Neural cell (in vitro differentiated cells): ENCODE data around the gene SENP3. TPM values are rescaled to one million over a fixed set of nuclear protein-coding genes. Genes with fewer than 3 reads are reported as not detected.
A peak's percentile ranks its signal among the peaks of the same experiment; 100 is the strongest.

Experiments used
- H2AFZ ChIP-seq: fragments of 200-600, 300-800 bp; sonication (generic), shearing (Covaris generic); 2 replicates; pipeline ENCODE4 v1.6.0; 2014; ENCODE audit warnings: low read depth, mild to moderate bottlenecking, antibody characterized with exemption, low read length, moderate library complexity
- H3F3A ChIP-seq: fragments of 200-600 bp; shearing (Covaris generic); 2 replicates; pipeline ENCODE4 v1.6.1; 2016; ENCODE audit warnings: mild to moderate bottlenecking, moderate library complexity, mixed read lengths, antibody characterized with exemption, low read length; ENCODE audit not compliant: insufficient read depth, poor library complexity, severe bottlenecking
- H3K27ac ChIP-seq: fragments of 200-600, 300-800 bp; sonication (generic), shearing (Covaris generic); 2 replicates; pipeline ENCODE4 v1.5.1; 2014; ENCODE audit warnings: mild to moderate bottlenecking, low read length, moderate library complexity
- H3K27me3 ChIP-seq: fragments of 300-800, 200-600 bp; sonication (generic), shearing (Covaris generic); 2 replicates; pipeline ENCODE4 v1.6.0; 2014; ENCODE audit warnings: mild to moderate bottlenecking, low read depth, low read length, moderate library complexity; ENCODE audit not compliant: insufficient read depth
- H3K36me3 ChIP-seq: fragments of 300-800, 200-600 bp; sonication (generic), shearing (Covaris generic); 2 replicates; pipeline ENCODE4 v1.5.1; 2014; ENCODE audit warnings: mild to moderate bottlenecking, antibody characterized with exemption, low read length, moderate library complexity; ENCODE audit not compliant: insufficient read depth
- H3K4me2 ChIP-seq: fragments of 300-800, 200-600 bp; sonication (generic), shearing (Covaris generic); 2 replicates; pipeline ENCODE4 v1.6.0; 2014; ENCODE audit warnings: mild to moderate bottlenecking, low read length
- H3K4me3 ChIP-seq: fragments of 300-800, 200-600 bp; sonication (generic), shearing (Covaris generic); 2 replicates; pipeline ENCODE4 v1.5.1; 2014; ENCODE audit warnings: mild to moderate bottlenecking, low read length, moderate library complexity
- H3K79me2 ChIP-seq: fragments of 200-600 bp; shearing (Covaris generic); replicated peaks from 2 replicates; pipeline ENCODE4 v1.6.0; 2014; ENCODE audit warnings: mild to moderate bottlenecking, low read length, moderate library complexity; ENCODE audit not compliant: insufficient read depth
- H3K9ac ChIP-seq: fragments of 300-800, 200-600 bp; sonication (generic), shearing (Covaris generic); 2 replicates; pipeline ENCODE4 v1.6.1; 2016; ENCODE audit warnings: mild to moderate bottlenecking, low read length, mixed read lengths
- H3K9me2 ChIP-seq: fragments of 200-600 bp; shearing (Covaris generic); 2 replicates; pipeline ENCODE4 v1.6.1; 2016; ENCODE audit warnings: mild to moderate bottlenecking, low read length, mixed read lengths; ENCODE audit not compliant: insufficient read depth
- H3K9me3 ChIP-seq: fragments of 200-600, 300-800 bp; sonication (generic), shearing (Covaris generic); 2 replicates; pipeline ENCODE4 v1.6.1; 2016; ENCODE audit warnings: mild to moderate bottlenecking, mixed run types, low read length, moderate library complexity, mixed read lengths
- H4K20me1 ChIP-seq: fragments of 200-600 bp; shearing (Covaris generic); 2 replicates; pipeline ENCODE4 v1.6.1; 2016; ENCODE audit warnings: mild to moderate bottlenecking, mixed run types; ENCODE audit not compliant: insufficient read depth
- EP300 ChIP-seq: fragments of 450-650 bp; conservative IDR thresholded peaks from 2 replicates; pipeline ENCODE4 v1.6.1; 2014; ENCODE audit warnings: antibody characterized with exemption, mild to moderate bottlenecking, moderate library complexity; ENCODE audit not compliant: poor library complexity, severe bottlenecking
- EZH2 ChIP-seq: fragments of 200-600, 300-800 bp; shearing (Covaris generic), sonication (generic); IDR thresholded peaks from 2 replicates; pipeline ENCODE4 v1.6.1; 2014; ENCODE audit warnings: antibody characterized with exemption, low read length, borderline replicate concordance, mild to moderate bottlenecking; ENCODE audit not compliant: insufficient read depth, poor library complexity, severe bottlenecking
- MXI1 ChIP-seq: fragments of 450-650 bp; conservative IDR thresholded peaks from 2 replicates; pipeline ENCODE4 v1.6.1; 2014; ENCODE audit warnings: antibody characterized with exemption, mild to moderate bottlenecking; ENCODE audit not compliant: poor library complexity, severe bottlenecking
- POLR2AphosphoS5 ChIP-seq: IDR thresholded peaks from 2 replicates; pipeline ENCODE4 v1.6.1; 2012
- RAD21 ChIP-seq: fragments of 450-650 bp; conservative IDR thresholded peaks from 2 replicates; pipeline ENCODE4 v1.6.1; 2014; ENCODE audit warnings: antibody characterized with exemption, mild to moderate bottlenecking, moderate library complexity
- SMC3 ChIP-seq: fragments of 450-650 bp; conservative IDR thresholded peaks from 2 replicates; pipeline ENCODE4 v1.6.1; 2014; ENCODE audit warnings: antibody characterized with exemption, mild to moderate bottlenecking, moderate library complexity; ENCODE audit not compliant: poor library complexity
- TAF1 ChIP-seq: IDR thresholded peaks from 2 replicates; pipeline ENCODE4 v1.6.1; 2012; ENCODE audit warnings: low read depth
- polyA plus RNA-seq: library from polyadenylated mRNA; depleted of rRNA; stranded (reverse); fragments of >200 nt; gene quantifications from 2 replicates; pipeline ENCODE4 v1.2.3, GENCODE V29; 2014
- TF ChIP-seq, protein P1 (sequence below): fragments of 450-650 bp; IDR thresholded peaks from 2 replicates; pipeline ENCODE4 v1.5.1; 2014; ENCODE audit warnings: antibody characterized with exemption, mild to moderate bottlenecking, moderate library complexity; ENCODE audit not compliant: poor library complexity, severe bottlenecking
- TF ChIP-seq, protein P2 (sequence below): IDR thresholded peaks from 2 replicates; pipeline ENCODE4 v1.6.1; 2012; ENCODE audit warnings: borderline replicate concordance

The SENP3 gene
- polyA plus RNA-seq, 1 donor from 2014 or later = 151 TPM

- H3K79me2 ChIP-seq = peaks cover 35% of the 10 kb centered on the region
- peaks cover 30% of the 10 kb centered on the region for H4K20me1 ChIP-seq
- no peaks in the 10 kb centered on the region for H3K9me2 ChIP-seq
- no peak overlapping the region for H3K9ac ChIP-seq
- H2AFZ ChIP-seq = no peak overlapping the region
- no peaks in the 10 kb centered on the region for H3K27me3 ChIP-seq
- H3K4me2 ChIP-seq = no peak overlapping the region
- no peak overlapping the region for H3K4me3 ChIP-seq
- no peak overlapping the region for H3K27ac ChIP-seq
- no peaks in the 10 kb centered on the region for H3K9me3 ChIP-seq
- TF ChIP-seq TAF1 (no peak), EZH2 (no peak), MXI1 (no peak), SMC3 (no peak), POLR2AphosphoS5 (no peak), EP300 (no peak), RAD21 (no peak)
- TF ChIP-seq, protein P1, sequence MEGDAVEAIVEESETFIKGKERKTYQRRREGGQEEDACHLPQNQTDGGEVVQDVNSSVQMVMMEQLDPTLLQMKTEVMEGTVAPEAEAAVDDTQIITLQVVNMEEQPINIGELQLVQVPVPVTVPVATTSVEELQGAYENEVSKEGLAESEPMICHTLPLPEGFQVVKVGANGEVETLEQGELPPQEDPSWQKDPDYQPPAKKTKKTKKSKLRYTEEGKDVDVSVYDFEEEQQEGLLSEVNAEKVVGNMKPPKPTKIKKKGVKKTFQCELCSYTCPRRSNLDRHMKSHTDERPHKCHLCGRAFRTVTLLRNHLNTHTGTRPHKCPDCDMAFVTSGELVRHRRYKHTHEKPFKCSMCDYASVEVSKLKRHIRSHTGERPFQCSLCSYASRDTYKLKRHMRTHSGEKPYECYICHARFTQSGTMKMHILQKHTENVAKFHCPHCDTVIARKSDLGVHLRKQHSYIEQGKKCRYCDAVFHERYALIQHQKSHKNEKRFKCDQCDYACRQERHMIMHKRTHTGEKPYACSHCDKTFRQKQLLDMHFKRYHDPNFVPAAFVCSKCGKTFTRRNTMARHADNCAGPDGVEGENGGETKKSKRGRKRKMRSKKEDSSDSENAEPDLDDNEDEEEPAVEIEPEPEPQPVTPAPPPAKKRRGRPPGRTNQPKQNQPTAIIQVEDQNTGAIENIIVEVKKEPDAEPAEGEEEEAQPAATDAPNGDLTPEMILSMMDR = no peak
- TF ChIP-seq, protein P2, sequence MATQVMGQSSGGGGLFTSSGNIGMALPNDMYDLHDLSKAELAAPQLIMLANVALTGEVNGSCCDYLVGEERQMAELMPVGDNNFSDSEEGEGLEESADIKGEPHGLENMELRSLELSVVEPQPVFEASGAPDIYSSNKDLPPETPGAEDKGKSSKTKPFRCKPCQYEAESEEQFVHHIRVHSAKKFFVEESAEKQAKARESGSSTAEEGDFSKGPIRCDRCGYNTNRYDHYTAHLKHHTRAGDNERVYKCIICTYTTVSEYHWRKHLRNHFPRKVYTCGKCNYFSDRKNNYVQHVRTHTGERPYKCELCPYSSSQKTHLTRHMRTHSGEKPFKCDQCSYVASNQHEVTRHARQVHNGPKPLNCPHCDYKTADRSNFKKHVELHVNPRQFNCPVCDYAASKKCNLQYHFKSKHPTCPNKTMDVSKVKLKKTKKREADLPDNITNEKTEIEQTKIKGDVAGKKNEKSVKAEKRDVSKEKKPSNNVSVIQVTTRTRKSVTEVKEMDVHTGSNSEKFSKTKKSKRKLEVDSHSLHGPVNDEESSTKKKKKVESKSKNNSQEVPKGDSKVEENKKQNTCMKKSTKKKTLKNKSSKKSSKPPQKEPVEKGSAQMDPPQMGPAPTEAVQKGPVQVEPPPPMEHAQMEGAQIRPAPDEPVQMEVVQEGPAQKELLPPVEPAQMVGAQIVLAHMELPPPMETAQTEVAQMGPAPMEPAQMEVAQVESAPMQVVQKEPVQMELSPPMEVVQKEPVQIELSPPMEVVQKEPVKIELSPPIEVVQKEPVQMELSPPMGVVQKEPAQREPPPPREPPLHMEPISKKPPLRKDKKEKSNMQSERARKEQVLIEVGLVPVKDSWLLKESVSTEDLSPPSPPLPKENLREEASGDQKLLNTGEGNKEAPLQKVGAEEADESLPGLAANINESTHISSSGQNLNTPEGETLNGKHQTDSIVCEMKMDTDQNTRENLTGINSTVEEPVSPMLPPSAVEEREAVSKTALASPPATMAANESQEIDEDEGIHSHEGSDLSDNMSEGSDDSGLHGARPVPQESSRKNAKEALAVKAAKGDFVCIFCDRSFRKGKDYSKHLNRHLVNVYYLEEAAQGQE = no peak
- H3K36me3 ChIP-seq = peaks cover 6% of the 10 kb centered on the region
- H3F3A ChIP-seq = no peaks in the 10 kb centered on the region
These were observed 15.8 kb downstream of the SENP3 start for GRCh38 chr17:7577327-7578199.

DNA sequence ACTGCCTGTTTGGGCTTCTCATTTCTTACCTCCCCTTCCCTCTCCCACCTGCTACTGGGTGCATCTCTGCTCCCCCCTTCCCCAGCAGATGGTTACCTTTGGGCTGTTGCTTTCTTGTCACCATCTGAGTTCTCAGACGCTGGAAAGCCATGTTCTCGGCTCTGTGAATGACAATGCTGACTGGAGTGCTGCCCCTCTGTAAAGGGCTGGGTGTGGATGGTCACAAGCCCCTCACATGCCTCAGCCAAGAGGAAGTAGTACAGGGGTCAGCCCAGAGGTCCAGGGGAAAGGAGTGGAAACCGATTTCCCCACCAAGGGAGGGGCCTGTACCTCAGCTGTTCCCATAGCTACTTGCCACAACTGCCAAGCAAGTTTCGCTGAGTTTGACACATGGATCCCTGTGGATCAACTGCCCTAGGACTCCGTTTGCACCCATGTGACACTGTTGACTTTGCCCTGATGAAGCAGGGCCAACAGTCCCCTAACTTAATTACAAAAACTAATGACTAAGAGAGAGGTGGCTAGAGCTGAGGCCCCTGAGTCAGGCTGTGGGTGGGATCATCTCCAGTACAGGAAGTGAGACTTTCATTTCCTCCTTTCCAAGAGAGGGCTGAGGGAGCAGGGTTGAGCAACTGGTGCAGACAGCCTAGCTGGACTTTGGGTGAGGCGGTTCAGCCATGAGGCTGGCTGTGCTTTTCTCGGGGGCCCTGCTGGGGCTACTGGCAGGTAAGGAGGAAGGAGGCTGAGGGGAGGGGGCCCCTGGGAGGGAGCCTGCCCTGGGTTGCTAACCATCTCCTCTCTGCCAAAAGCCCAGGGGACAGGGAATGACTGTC lies 17.5 kb downstream of the SENP3 start, which contains the start of gene CD68:
CD68 (plus strand) TSS at position 638 of the 833 bp plus-strand sequence; CDS start at position 678, 40 bp downstream.
- H3K36me3 ChIP-seq = peaks cover 6% of the 10 kb centered on the region
- no peaks in the 10 kb centered on the region for H3F3A ChIP-seq
- H4K20me1 ChIP-seq = peaks cover 25% of the 10 kb centered on the region
- H3K9me2 ChIP-seq = no peaks in the 10 kb centered on the region
- H3K9ac ChIP-seq = no peak within 1 kb of the TSS
- peaks cover 20% of the 10 kb centered on the region for H3K79me2 ChIP-seq
- H3K27ac ChIP-seq = no peak within 1 kb of the TSS
- H3K27me3 ChIP-seq = no peaks in the 10 kb centered on the region
- no peak within 1 kb of the TSS for H2AFZ ChIP-seq
- H3K4me2 ChIP-seq = no peak within 1 kb of the TSS
- TF ChIP-seq MXI1 (no peak), EP300 (no peak), EZH2 (no peak), POLR2AphosphoS5 (peak; percentile 35), RAD21 (no peak), TAF1 (no peak)
- TF ChIP-seq, protein P2 = no peak
- TF ChIP-seq, protein P1 = no peak
- no peak within 1 kb of the TSS for H3K4me3 ChIP-seq
- no peaks in the 10 kb centered on the region for H3K9me3 ChIP-seq
